ENCODE data around the gene BANP.

Gene BANP

GRCh38 chr16:87949071-87949744 lies 2.0 kb upstream of the BANP start:
- WGBS, 2 donors (ENCODE audit: extremely low coverage in 2 of 2, insufficient read length in 2 of 2, insufficient replicate concordance in 1 of 2) = no CpG with 5 or more reads among the region's 16 CpGs
- no peak for DNase-seq (ENCODE audit: low spot score)
- no peak overlapping the region for H2BK5ac ChIP-seq (ENCODE audit: low read length)

GRCh38 chr16:87951552-87952538 lies 611 bp downstream of the BANP start:
- no peak overlapping the region for H3K23ac ChIP-seq (ENCODE audit: low read depth, low read length, poor library complexity)
- H2BK120ac ChIP-seq (ENCODE audit: low read depth, low read length) = no peak overlapping the region
- peak overlapping the region; percentile 68 for H2AK5ac ChIP-seq (ENCODE audit: low read depth, low read length)
- peak overlapping the region; percentile 95 for H2AFZ ChIP-seq (ENCODE audit: low read length)
- no peak overlapping the region for H4K8ac ChIP-seq (ENCODE audit: low read depth, low read length)
- H3K27ac ChIP-seq (replicated peaks; ENCODE audit: low read length) = peak overlapping the region; percentile 73
- H3K27me3 ChIP-seq (ENCODE audit: control insufficient read depth in 3 of 3, insufficient read depth in 3 of 3, low read depth in 1 of 3, low read length in 3 of 3) = no peaks in the 10 kb centered on the region
- peaks cover 14 to 15% of the 10 kb centered on the region in 2 donors for H3K4me1 ChIP-seq (ENCODE audit: control insufficient read depth in 2 of 2, insufficient read depth in 1 of 2, low read depth in 1 of 2, low read length in 2 of 2)
- WGBS, 2 donors (ENCODE audit: extremely low coverage in 2 of 2, insufficient read length in 2 of 2, insufficient replicate concordance in 1 of 2) = no CpG with 5 or more reads among the region's 82 CpGs
- H3K4me2 ChIP-seq (ENCODE audit: insufficient read depth, low read length, poor library complexity, severe bottlenecking) = peak overlapping the region; percentile 94
- peak overlapping the region; percentile 88 for H3K18ac ChIP-seq (ENCODE audit: low read length)
- H2BK12ac ChIP-seq (ENCODE audit: low read length) = no peak overlapping the region
- H3K9me3 ChIP-seq (replicated peaks in 1 of 2; ENCODE audit: control insufficient read depth in 2 of 2, insufficient read depth in 1 of 2, low read depth in 1 of 2, low read length in 2 of 2) = no peaks in the 10 kb centered on the region
- H3K36me3 ChIP-seq (replicated peaks in 1 of 2; ENCODE audit: control insufficient read depth in 2 of 2, insufficient read depth in 2 of 2, low read length in 2 of 2) = peaks cover 3 to 31% of the 10 kb centered on the region in 2 donors
- no peak overlapping the region for H2BK15ac ChIP-seq (ENCODE audit: low read length)
- peak overlapping the region; percentile 2 for H3K4ac ChIP-seq (ENCODE audit: low read length)
- peak overlapping the region; percentile 83 for H3K9ac ChIP-seq (ENCODE audit: low read depth, low read length, poor library complexity)
- peak overlapping the region; percentile 76 for H3K14ac ChIP-seq (ENCODE audit: low read length)
- peak overlapping the region; percentile 66 to 96 for H3K4me3 ChIP-seq (ENCODE audit: low read length in 2 of 2)
- H4K91ac ChIP-seq (ENCODE audit: low read depth, low read length, poor library complexity) = no peak overlapping the region
- peaks cover 12% of the 10 kb centered on the region for H3K79me1 ChIP-seq (ENCODE audit: low read depth, low read length)
- peak overlapping the region; percentile 71 for H2BK5ac ChIP-seq (ENCODE audit: low read length)
- DNase-seq (ENCODE audit: low spot score) = peak; percentile 38

More at GRCh38 chr16:87949071-87949744, 2.0 kb upstream of the BANP start:
- Histone ChIP-seq H2AK5ac (ENCODE audit: low read depth, low read length) (peak overlapping the region; percentile 5), H3K4me1 (ENCODE audit: control insufficient read depth in 2 of 2, insufficient read depth in 1 of 2, low read depth in 1 of 2, low read length in 2 of 2) (peaks cover 6 to 11% of the 10 kb centered on the region in 2 donors), H3K18ac (ENCODE audit: low read length) (no peak overlapping the region), H3K36me3 (replicated peaks in 1 of 2; ENCODE audit: control insufficient read depth in 2 of 2, insufficient read depth in 2 of 2, low read length in 2 of 2) (peaks cover 3 to 15% of the 10 kb centered on the region in 2 donors), H3K79me1 (ENCODE audit: low read depth, low read length) (peaks cover 6% of the 10 kb centered on the region), H4K91ac (ENCODE audit: low read depth, low read length, poor library complexity) (no peak overlapping the region), H2BK120ac (ENCODE audit: low read depth, low read length) (no peak overlapping the region), H2AFZ (ENCODE audit: low read length) (peak overlapping the region; percentile 61), H3K27ac (replicated peaks; ENCODE audit: low read length) (no peak overlapping the region), H3K9ac (ENCODE audit: low read depth, low read length, poor library complexity) (no peak overlapping the region), H3K4me3 (ENCODE audit: low read length in 2 of 2) (no peak overlapping the region), H2BK12ac (ENCODE audit: low read length) (no peak overlapping the region), H2BK15ac (ENCODE audit: low read length) (no peak overlapping the region), H3K4ac (ENCODE audit: low read length) (no peak overlapping the region), H3K27me3 (ENCODE audit: control insufficient read depth in 3 of 3, insufficient read depth in 3 of 3, low read depth in 1 of 3, low read length in 3 of 3) (no peaks in the 10 kb centered on the region), H4K8ac (ENCODE audit: low read depth, low read length) (no peak overlapping the region), H3K4me2 (ENCODE audit: insufficient read depth, low read length, poor library complexity, severe bottlenecking) (no peak overlapping the region), H3K23ac (ENCODE audit: low read depth, low read length, poor library complexity) (peak overlapping the region; percentile 25), H3K14ac (ENCODE audit: low read length) (no peak overlapping the region), H3K9me3 (replicated peaks in 1 of 2; ENCODE audit: control insufficient read depth in 2 of 2, insufficient read depth in 1 of 2, low read depth in 1 of 2, low read length in 2 of 2) (no peaks in the 10 kb centered on the region)

- 100% methylated on average over 1 of the region's 16 CpGs; no CpG with 5 or more reads in 1 of the 2 donors for WGBS, 2 donors (ENCODE audit: extremely low coverage in 2 of 2, insufficient read length in 2 of 2, insufficient replicate concordance in 1 of 2)
- Histone ChIP-seq H2BK120ac (ENCODE audit: low read depth, low read length) (no peak overlapping the region), H3K27ac (replicated peaks; ENCODE audit: low read length) (no peak overlapping the region), H2BK15ac (ENCODE audit: low read length) (no peak overlapping the region), H3K4me1 (ENCODE audit: control insufficient read depth in 2 of 2, insufficient read depth in 1 of 2, low read depth in 1 of 2, low read length in 2 of 2) (peaks cover 15 to 16% of the 10 kb centered on the region in 2 donors), H3K4me2 (ENCODE audit: insufficient read depth, low read length, poor library complexity, severe bottlenecking) (no peak overlapping the region), H3K4ac (ENCODE audit: low read length) (no peak overlapping the region), H2BK12ac (ENCODE audit: low read length) (no peak overlapping the region), H2BK5ac (ENCODE audit: low read length) (no peak overlapping the region), H3K14ac (ENCODE audit: low read length) (no peak overlapping the region), H3K9ac (ENCODE audit: low read depth, low read length, poor library complexity) (no peak overlapping the region), H2AFZ (ENCODE audit: low read length) (no peak overlapping the region), H4K91ac (ENCODE audit: low read depth, low read length, poor library complexity) (no peak overlapping the region), H3K4me3 (ENCODE audit: low read length in 2 of 2) (peak overlapping the region in 1 of 2 donors; percentile 66), H2AK5ac (ENCODE audit: low read depth, low read length) (no peak overlapping the region), H4K8ac (ENCODE audit: low read depth, low read length) (no peak overlapping the region), H3K18ac (ENCODE audit: low read length) (no peak overlapping the region), H3K79me1 (ENCODE audit: low read depth, low read length) (peaks cover 15% of the 10 kb centered on the region), H3K9me3 (replicated peaks in 1 of 2; ENCODE audit: control insufficient read depth in 2 of 2, insufficient read depth in 1 of 2, low read depth in 1 of 2, low read length in 2 of 2) (no peaks in the 10 kb centered on the region), H3K23ac (ENCODE audit: low read depth, low read length, poor library complexity) (no peak overlapping the region), H3K27me3 (ENCODE audit: control insufficient read depth in 3 of 3, insufficient read depth in 3 of 3, low read depth in 1 of 3, low read length in 3 of 3) (no peaks in the 10 kb centered on the region), H3K36me3 (replicated peaks in 1 of 2; ENCODE audit: control insufficient read depth in 2 of 2, insufficient read depth in 2 of 2, low read length in 2 of 2) (peaks cover 10 to 39% of the 10 kb centered on the region in 2 donors)
- no peak for DNase-seq (ENCODE audit: low spot score)
Observed at GRCh38 chr16:87952751-87953150, 1.5 kb downstream of the BANP start.

All from neuronal stem cell (in vitro differentiated cells).